HAP-1 (cell line): Measurements from ENCODE around the gene ZNF512B.

ENCODE experiments used
- DNase-seq, 2 experiments: peaks; one replicate each; pipeline ENCODE4 v3.0.0-alpha.2; 2016 to 2020; ENCODE audit warnings: low spot score in 2 of 2
- H3K27me3 ChIP-seq: fragments of 250-450 bp; sonication (Bioruptor Pico); 2 replicates; pipeline ENCODE4 v1.5.1; 2020; ENCODE audit warnings: low read depth, mild to moderate bottlenecking, moderate library complexity
- H3K36me3 ChIP-seq: fragments of 250-450 bp; sonication (Bioruptor Pico); replicated peaks from 2 replicates; pipeline ENCODE4 v1.5.1; 2020; ENCODE audit warnings: mild to moderate bottlenecking
- H3K4me1 ChIP-seq: fragments of 250-450 bp; sonication (Bioruptor Pico); 2 replicates; pipeline ENCODE4 v1.5.1; 2020; ENCODE audit warnings: mild to moderate bottlenecking
- H3K4me3 ChIP-seq: fragments of 250-450 bp; sonication (Bioruptor Pico); 2 replicates; pipeline ENCODE4 v1.5.1; 2020; ENCODE audit warnings: mild to moderate bottlenecking, moderate library complexity
- H3K9me3 ChIP-seq: fragments of 250-450 bp; sonication (Bioruptor Pico); 2 replicates; pipeline ENCODE4 v1.5.1; 2020; ENCODE audit warnings: mild to moderate bottlenecking, moderate library complexity
- in situ Hi-C: fragments of 300-500 bp; cut with MboI; formaldehyde crosslinking; loops from 3 replicates; pipeline ENCODE4 v1.14.3; 2020; ENCODE audit warnings: low sequenced_read_pairs, inconsistent platforms, mixed read lengths

Gene ZNF512B

GRCh38 chr20:63942969-63943807, 26.5 kb downstream of the ZNF512B start:
- H3K9me3 ChIP-seq = no peaks in the 10 kb centered on the region
- no peaks in the 10 kb centered on the region for H3K27me3 ChIP-seq
- in situ Hi-C loops = no loop called here
- H3K4me1 ChIP-seq = no peaks in the 10 kb centered on the region; the same call in 1 of the 2 replicates
- H3K36me3 ChIP-seq = peaks cover 54% of the 10 kb centered on the region
- no peak for DNase-seq
- H3K4me3 ChIP-seq = no peak overlapping the region

- peak; percentile 24 to 83 for DNase-seq
- in situ Hi-C loops = no loop called here
- Histone ChIP-seq H3K4me3 (no peak overlapping the region), H3K9me3 (no peaks in the 10 kb centered on the region), H3K4me1 (no peaks in the 10 kb centered on the region; the same call in 1 of the 2 replicates), H3K27me3 (no peaks in the 10 kb centered on the region), H3K36me3 (peaks cover 54% of the 10 kb centered on the region)
Observed at GRCh38 chr20:63942250-63942951, 27.3 kb downstream of the ZNF512B start.

DNA sequence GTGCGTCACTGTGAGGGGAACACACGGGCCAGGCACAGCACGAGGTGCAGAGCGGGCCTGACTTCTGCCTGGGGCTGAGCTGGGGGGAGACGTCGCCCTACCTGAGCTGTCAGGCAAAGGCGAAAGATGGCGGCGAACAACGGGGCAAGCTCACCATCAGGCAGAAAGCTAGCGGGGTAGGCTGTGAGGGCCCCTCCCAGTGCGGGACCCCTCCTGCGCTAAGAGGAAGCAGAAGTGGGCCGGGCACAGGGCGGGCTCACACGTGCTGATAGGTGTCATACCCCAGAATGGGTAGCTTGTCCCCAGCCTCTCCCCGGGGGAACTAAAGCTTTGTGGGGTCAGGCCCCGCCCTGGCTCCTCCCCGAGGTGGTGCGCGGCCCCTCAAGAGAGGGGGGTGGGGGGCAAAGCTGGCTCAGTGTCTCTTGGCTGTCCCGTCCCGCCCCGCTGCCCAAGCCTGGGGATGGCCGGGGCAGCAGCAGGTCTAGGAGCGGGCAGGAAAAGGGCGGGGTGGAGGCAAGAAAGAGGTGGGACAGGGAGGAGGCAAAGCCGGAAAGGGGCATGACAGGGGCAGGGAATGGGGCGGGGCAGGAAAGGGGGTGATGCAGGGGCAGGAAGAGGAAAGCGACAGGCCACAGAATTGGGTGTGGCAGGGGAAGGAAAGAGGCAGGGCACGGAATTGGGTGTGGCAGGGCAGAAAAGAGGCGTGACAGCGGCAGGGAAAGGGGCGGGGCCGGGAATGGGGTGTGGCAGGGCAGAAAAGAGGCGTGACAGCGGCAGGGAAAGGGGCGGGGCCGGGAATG, 28.2 kb downstream of the ZNF512B start:
- in situ Hi-C loops = no loop called here
- H3K9me3 ChIP-seq = no peaks in the 10 kb centered on the region
- H3K4me3 ChIP-seq = no peak overlapping the region
- H3K27me3 ChIP-seq = no peaks in the 10 kb centered on the region
- DNase-seq = peak; percentile 47 to 87
- no peaks in the 10 kb centered on the region; the same call in 1 of the 2 replicates for H3K4me1 ChIP-seq
- H3K36me3 ChIP-seq = peaks cover 54% of the 10 kb centered on the region

DNA sequence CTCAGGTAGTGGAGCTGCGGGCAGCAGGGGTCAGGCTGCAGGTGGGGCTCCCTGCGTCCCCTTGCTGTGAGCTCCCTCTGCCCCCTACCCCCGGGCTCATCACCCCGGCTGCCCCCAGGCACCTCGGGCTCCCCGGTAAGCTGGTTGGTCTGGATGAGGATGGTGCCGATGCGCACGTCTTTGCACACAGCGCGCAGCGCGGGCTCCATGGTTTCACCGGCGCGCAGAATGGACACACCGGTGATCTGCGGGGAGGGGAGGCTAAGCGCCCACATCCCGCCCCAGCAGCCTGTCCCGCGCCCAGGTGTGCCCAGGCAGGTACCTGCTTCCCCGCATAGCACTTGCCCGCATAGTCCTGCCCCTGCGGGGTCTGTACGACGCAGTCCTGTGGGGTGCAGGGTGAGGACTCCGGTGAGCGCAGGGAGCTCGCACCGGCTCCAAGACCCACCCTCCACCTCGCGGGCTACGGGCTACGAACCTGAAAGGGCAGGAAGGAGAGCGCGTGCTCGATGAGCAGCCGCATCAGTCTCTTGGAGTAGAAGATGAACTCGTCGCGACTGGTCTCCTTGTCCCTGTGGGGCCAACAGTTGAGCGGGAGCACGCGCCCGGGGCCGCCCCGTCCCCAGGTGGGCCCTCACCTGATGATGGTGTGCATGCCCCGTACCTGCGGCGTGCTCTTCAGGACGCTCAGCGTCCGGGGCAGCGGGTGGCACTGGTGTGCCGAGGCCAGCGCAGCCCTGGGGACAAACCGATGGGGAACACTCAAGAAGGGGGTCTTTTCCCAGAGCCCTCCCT, 29.1 kb downstream of the ZNF512B start:
- H3K36me3 ChIP-seq = peaks cover 56% of the 10 kb centered on the region
- no peaks in the 10 kb centered on the region; the same call in 1 of the 2 replicates for H3K4me1 ChIP-seq
- DNase-seq = no peak
- no peaks in the 10 kb centered on the region for H3K27me3 ChIP-seq
- no peak overlapping the region for H3K4me3 ChIP-seq
- H3K9me3 ChIP-seq = no peaks in the 10 kb centered on the region
- in situ Hi-C loops = no loop called here

DNA sequence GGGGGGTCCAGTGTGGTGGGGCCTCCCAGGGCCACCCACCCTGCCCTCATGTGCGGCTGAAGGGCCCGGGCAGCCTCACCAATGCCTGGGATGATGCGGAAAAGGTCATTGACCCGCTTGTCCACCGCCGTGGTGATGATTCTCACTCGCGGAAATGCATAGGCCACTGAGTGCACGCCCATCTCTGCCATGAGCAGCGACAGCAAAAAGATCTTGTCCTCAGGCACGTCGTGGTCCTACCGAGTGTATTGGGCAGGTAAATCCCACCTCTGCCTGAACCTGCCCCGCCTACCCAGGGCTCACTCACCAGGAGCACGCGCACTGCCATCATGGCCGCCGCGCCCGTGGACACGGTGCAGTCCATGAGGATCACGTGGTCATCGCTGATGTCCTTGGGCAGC, 29.7 kb downstream of the ZNF512B start:
- Histone ChIP-seq H3K4me1 (no peaks in the 10 kb centered on the region; the same call in 1 of the 2 replicates), H3K36me3 (peaks cover 54% of the 10 kb centered on the region), H3K27me3 (no peaks in the 10 kb centered on the region), H3K4me3 (no peak overlapping the region), H3K9me3 (no peaks in the 10 kb centered on the region)
- no peak for DNase-seq
- in situ Hi-C loops = no loop called here

- Histone ChIP-seq H3K9me3 (no peaks in the 10 kb centered on the region), H3K27me3 (no peaks in the 10 kb centered on the region), H3K4me3 (no peak overlapping the region), H3K4me1 (no peaks in the 10 kb centered on the region; the same call in 1 of the 2 replicates), H3K36me3 (peaks cover 52% of the 10 kb centered on the region)
- DNase-seq = no peak
- in situ Hi-C loops = no loop called here
Observed at GRCh38 chr20:63939061-63939935, 30.4 kb downstream of the ZNF512B start.

DNA sequence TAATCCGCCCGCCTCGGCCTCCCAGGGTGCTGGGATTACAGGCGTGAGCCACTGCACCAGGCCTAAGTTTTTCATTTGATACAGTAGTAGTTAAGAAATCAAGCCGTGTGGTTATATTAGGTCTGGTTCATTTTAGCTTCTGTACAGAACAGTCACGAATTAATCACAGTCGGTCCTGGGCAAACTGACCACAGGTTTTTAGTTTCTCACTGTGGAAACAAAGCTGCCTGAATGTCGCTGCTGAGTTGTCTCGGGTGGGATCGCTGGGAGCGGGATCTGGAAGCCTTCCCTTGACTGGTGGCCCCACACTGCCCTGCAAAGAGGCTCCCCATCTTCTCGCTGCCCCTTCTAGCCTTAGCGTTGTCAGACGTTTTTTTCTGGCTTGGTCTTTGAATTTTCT, 32.1 kb downstream of the ZNF512B start:
- H3K4me1 ChIP-seq = no peaks in the 10 kb centered on the region; the same call in 1 of the 2 replicates
- H3K9me3 ChIP-seq = no peaks in the 10 kb centered on the region
- H3K36me3 ChIP-seq = peaks cover 51% of the 10 kb centered on the region
- DNase-seq = no peak
- no peak overlapping the region for H3K4me3 ChIP-seq
- no peaks in the 10 kb centered on the region for H3K27me3 ChIP-seq
- in situ Hi-C loops = no loop called here

GRCh38 chr20:63935447-63935846, 34.3 kb downstream of the ZNF512B start:
- Histone ChIP-seq H3K36me3 (peaks cover 60% of the 10 kb centered on the region), H3K4me1 (no peaks in the 10 kb centered on the region), H3K4me3 (no peak overlapping the region), H3K27me3 (no peaks in the 10 kb centered on the region), H3K9me3 (no peaks in the 10 kb centered on the region)
- in situ Hi-C loops = no loop called here
- no peak for DNase-seq

DNA sequence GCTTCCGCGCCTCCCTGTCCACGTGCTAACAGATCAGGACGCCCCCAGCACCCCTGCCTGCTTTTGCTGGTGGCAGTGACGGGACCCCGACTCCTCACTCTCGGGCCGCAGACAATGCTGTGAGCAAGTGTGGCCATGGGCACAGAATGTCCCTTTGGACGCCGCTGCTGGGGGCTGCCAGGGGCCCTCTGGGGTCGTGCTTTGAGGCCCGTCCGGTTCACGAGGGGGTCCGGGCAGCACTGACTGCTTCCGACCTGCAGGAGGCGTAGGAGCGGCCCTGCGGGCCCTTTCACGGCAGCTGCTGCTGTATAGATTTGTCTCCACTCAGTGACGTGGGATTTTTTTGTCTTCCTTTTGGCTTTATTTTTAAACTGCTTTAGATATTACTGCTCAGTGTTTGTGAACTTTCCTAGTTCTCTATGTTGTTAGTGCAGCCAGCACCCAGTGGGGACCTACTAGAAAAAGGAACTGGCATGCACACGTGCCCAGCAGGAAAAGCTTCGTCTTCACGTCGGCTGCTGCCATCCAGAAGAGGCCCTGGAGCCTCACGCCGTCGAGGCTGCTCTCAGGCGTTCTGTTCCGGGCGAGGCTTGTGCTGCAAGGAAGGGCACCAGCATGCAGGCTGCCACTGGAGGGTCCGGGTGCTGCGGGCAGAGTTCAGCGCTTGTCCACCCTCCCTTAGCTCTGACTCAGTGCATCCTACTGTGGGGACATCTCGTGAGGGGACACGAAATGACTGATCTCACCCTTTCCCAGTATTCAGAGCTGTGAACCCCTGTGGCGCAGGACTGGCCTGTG, 35.3 kb downstream of the ZNF512B start:
- in situ Hi-C loops = no loop called here
- Histone ChIP-seq H3K4me3 (no peak overlapping the region), H3K27me3 (no peaks in the 10 kb centered on the region), H3K9me3 (no peaks in the 10 kb centered on the region), H3K4me1 (no peaks in the 10 kb centered on the region), H3K36me3 (peaks cover 59% of the 10 kb centered on the region)
- DNase-seq = no peak

GRCh38 chr20:63933646-63934045, 36.1 kb downstream of the ZNF512B start:
- peaks cover 63% of the 10 kb centered on the region for H3K36me3 ChIP-seq
- in situ Hi-C loops = no loop called here
- H3K27me3 ChIP-seq = no peaks in the 10 kb centered on the region
- H3K9me3 ChIP-seq = no peaks in the 10 kb centered on the region
- H3K4me3 ChIP-seq = no peak overlapping the region
- DNase-seq = no peak
- H3K4me1 ChIP-seq = no peaks in the 10 kb centered on the region

DNA sequence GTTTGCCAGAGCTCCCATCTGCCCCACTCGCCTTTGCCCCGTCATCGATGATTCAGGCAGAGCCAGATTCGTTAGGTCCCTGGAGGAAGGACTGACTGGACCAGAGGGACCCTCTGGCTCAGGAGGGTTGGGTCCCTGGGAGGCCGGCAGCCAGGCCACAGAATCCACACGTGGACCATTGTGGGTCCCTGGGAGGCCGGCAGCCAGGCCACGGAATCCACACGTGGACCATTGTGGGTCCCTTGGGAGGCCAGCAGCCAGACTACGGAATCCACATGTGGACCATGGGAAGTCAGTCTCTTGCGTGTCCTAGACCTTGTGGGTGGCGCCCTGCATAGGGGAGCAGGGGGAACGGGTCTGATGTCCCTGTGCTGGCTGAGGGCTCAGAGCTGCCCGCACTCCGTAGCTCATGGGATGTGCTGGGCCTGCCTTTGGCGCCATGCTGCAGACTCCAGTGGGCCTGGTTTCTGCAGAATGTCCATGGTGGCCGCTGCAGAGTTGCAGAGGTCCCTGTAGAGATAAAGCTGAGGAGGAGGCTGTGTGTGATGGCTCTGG, 37.0 kb downstream of the ZNF512B start:
- no peaks in the 10 kb centered on the region for H3K27me3 ChIP-seq
- H3K36me3 ChIP-seq = peaks cover 72% of the 10 kb centered on the region
- no peak overlapping the region for H3K4me3 ChIP-seq
- no peak for DNase-seq
- in situ Hi-C loops = no loop called here
- H3K4me1 ChIP-seq = no peaks in the 10 kb centered on the region
- no peaks in the 10 kb centered on the region for H3K9me3 ChIP-seq
